HG03025 (cell line): ENCODE data around the gene RAD1.

ENCODE experiments used
- ATAC-seq: cut with Tn5 transposase; IDR thresholded peaks from one replicate; pipeline ENCODE4 v1.9.1; 2021; ENCODE audit warnings: mild to moderate bottlenecking, moderate library complexity; ENCODE audit not compliant: unreplicated experiment, low FRiP score

The RAD1 gene

DNA sequence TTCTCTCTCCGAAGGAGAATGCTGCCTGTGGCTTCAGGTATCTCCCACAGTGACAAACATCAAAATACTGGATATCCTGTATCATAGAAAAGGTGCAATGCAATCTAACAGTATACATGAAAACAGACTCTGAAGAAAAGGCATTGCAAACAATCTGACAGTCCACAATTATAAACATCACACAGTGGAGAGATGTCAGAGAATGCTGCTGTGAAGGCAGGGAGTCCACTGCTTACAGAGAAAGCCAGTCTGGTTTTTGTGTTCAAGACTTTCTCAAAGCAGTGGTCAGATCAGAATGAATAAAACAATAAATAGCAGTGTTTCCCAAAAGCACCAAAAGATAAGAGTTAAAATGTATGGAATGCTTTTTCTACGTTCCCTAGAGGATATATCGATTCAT is 47.6 kb downstream of the RAD1 start:
- no peak for ATAC-seq

DNA sequence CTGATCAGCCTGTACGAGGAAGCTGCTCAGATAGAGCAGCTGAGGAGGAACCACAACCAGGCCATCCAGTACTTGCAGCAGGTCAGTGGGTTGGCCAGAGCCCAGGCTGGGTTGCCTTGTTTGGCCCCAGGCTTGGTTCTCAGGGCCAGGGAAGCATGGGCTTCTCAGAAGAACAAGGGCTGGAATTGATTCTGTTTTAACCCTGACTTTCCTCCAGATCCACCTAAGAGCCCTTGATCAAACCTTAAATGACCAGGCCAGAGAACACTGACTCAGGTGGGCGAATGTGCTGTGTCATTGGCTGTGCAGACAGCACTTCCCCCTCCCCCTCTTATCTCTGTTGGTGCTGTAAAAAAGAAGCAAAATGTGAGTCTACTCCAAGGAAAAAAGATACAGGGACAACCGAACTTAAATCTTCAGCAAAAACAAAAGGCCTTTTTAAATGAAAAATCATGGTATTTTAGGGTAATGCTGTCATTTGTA is 48.3 kb downstream of the RAD1 start:
- ATAC-seq = no peak

DNA sequence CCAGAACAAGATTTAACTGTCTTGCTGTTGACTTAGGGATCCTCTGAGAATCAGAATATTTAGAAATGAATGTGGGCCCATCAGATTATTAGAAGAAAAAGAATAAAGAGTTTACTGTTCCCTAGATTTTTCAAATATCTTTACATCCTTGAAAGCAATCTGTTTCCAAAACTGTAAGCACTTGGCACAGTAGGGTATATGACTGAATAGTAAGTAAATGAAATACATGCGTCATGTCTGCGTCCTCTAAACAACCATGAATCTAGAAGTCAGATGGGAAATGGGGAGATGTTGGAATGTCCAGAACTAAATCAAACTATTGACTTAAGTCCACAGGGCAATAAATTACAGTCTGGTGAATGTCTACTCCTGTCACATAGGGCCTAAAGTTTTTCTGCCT is 50.2 kb downstream of the RAD1 start:
- no peak for ATAC-seq

GRCh38 chr5:34863946-34864345 is 51.4 kb downstream of the RAD1 start:
- ATAC-seq = no peak

GRCh38 chr5:34859253-34859652 is 56.1 kb downstream of the RAD1 start:
- ATAC-seq = no peak

DNA sequence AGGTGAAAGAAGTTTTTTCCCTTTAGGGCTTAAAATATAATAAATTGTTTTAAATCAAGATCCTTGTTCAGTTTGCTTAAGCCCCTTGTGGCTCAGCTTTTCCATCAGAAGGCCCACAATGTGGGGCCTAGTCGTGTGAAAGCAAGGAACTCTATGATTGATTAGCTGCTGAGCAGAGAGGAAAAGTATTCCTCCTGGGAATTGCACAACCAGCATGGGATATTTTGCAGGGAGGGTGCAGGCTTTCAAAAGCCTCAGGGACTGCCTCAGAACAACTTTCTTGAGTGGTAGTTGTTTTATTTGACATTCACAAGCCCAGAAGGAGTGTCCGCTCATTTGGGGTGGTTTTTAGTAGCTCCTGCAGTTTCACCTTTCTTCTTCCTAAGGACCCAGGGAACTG is 56.5 kb downstream of the RAD1 start:
- ATAC-seq = no peak

DNA sequence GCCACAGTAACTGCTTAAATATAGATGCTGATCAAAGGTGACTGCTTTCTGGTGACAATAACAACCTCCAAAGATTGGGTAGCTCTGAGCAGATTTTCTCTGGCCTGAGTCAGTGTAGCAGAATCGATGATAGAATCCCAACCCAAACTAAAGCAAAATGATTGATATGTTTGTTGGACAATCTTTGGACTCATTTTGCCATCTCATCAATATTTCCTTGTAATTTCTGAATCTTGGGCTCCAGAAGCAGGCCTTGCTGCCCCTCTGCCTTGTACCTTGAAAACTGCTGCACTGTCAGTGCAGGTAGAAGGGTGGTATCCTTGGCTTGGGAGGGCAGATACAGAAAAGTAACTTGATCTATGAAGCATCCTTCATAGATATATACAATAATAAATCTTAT is 57.4 kb downstream of the RAD1 start:
- ATAC-seq = no peak

DNA sequence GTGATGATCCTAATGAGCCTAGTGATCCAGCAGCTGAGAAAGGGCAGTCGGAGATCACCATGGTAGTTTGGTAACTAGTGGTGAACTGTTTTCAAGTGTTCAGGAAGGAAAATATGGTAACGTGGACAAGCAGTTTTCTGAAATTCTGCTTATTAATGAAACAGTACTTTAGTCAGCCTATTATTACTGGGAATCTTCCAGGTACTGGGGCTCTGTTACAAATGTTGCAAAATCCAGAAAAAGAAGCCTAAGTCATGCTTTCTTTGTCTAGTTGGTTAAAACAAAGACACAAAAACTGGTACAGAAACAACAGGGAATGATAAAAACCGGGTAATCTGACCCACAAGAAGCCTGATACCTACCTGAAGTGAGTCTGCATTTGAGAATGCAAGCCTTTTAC is 58.1 kb downstream of the RAD1 start:
- no peak for ATAC-seq
